GM12878 (cell line): ENCODE data around the gene IKZF1. TPM values are rescaled to one million over a fixed set of nuclear protein-coding genes. Genes with fewer than 3 reads are reported as not detected.

ENCODE experiments used
- ATAC-seq: fragments of 200-7000 bp; cut with Tn5 transposase; 3 replicates; pipeline ENCODE4 v1.9.1; 2020; ENCODE audit warnings: mild to moderate bottlenecking, moderate library complexity
- BruUV-seq: library from RNA; stranded (reverse); fragments of 400-500 nt; replicated peaks from 2 replicates; lab custom pipeline; 2021; lab: Mats Ljungman, UMichigan
- CTCF ChIA-PET: fragments of 300-600 bp; sonication (Branson Sonifier 250); formaldehyde crosslinking; extraction: SDS; loops from one replicate; lab custom pipeline; 2021; ENCODE audit warnings: inconsistent platforms; lab: Yijun Ruan, JAX
- POLR2A ChIA-PET: fragments of 350-600 bp; formaldehyde crosslinking; extraction: SDS; loops from one replicate; lab custom pipeline; 2021; ENCODE audit warnings: inconsistent platforms; lab: Charles Lee
- RAD21 ChIA-PET: fragments of 300-600 bp; sonication (Branson Sonifier 250); formaldehyde crosslinking; loops from one replicate; lab custom pipeline; 2023; ENCODE audit warnings: antibody characterized with exemption; ENCODE audit not compliant: unreplicated experiment; lab: Charles Lee
- SMC1A ChIA-PET: fragments of 300-600 bp; sonication (Branson Sonifier 250); formaldehyde crosslinking; loops from one replicate; lab custom pipeline; 2023; ENCODE audit not compliant: unreplicated experiment, uncharacterized antibody; lab: Charles Lee
- DNase-seq: peaks from one replicate; pipeline ENCODE4 v3.0.0-alpha.2; 2011; ENCODE audit warnings: low read depth, low spot score
- FAIRE-seq: peaks from 3 replicates; lab custom pipeline; 2011; peaks lifted over from hg19 to GRCh38; lab: Jason Lieb, UNC
- H2AFZ ChIP-seq: 2 replicates; pipeline ENCODE4 v1.6.0; 2011; ENCODE audit warnings: low read depth, low read length, control low read depth; ENCODE audit not compliant: control insufficient read depth
- H3K27ac ChIP-seq: 2 replicates; pipeline ENCODE4 v1.5.1; 2011; ENCODE audit warnings: control low read depth; ENCODE audit not compliant: control insufficient read depth, insufficient read depth
- H3K27me3 ChIP-seq, 2 experiments: replicated peaks in 1 of 2; 2 replicates each; pipeline versions ENCODE4 v1.6.0 to v1.6.1; 2011; ENCODE audit warnings: low read length in 1 of 2; ENCODE audit not compliant: control insufficient read depth in 2 of 2, insufficient read depth in 2 of 2
- H3K36me3 ChIP-seq, 2 experiments: 2 replicates each; pipeline ENCODE4 v1.5.1; 2011; ENCODE audit warnings: low read length in 1 of 2; ENCODE audit not compliant: control insufficient read depth in 2 of 2, insufficient read depth in 2 of 2
- H3K4me1 ChIP-seq: 2 replicates; pipeline ENCODE4 v1.6.1; 2011; ENCODE audit warnings: mild to moderate bottlenecking, low read length, moderate library complexity, mixed read lengths; ENCODE audit not compliant: control insufficient read depth, insufficient read depth
- H3K4me2 ChIP-seq: 2 replicates; pipeline ENCODE4 v1.6.0; 2011; ENCODE audit warnings: control low read depth; ENCODE audit not compliant: control insufficient read depth, insufficient read depth
- H3K4me3 ChIP-seq: fragments of 200-600 bp; sonication (generic); 2 replicates; pipeline ENCODE4 v1.5.1; 2016
- H3K79me2 ChIP-seq: 2 replicates; pipeline ENCODE4 v1.6.0; 2011; ENCODE audit warnings: low read length; ENCODE audit not compliant: control insufficient read depth, insufficient read depth
- H3K9ac ChIP-seq: 2 replicates; pipeline ENCODE4 v1.8.0; 2011; ENCODE audit warnings: low read length, control low read depth, mixed read lengths; ENCODE audit not compliant: control insufficient read depth, insufficient read depth
- H3K9me3 ChIP-seq: replicated peaks from 3 replicates; pipeline ENCODE4 v1.5.1; 2011; ENCODE audit warnings: mild to moderate bottlenecking, low read length; ENCODE audit not compliant: control insufficient read depth, insufficient read depth
- H4K20me1 ChIP-seq: 2 replicates; pipeline ENCODE4 v1.6.0; 2011; ENCODE audit not compliant: control insufficient read depth, insufficient read depth
- DPF2 ChIP-seq: fragments of 450-650 bp; IDR thresholded peaks from 2 replicates; pipeline ENCODE4 v1.6.1; 2017; ENCODE audit warnings: mild to moderate bottlenecking
- ELK1 ChIP-seq: IDR thresholded peaks from 2 replicates; pipeline ENCODE4 v1.6.1; 2012; ENCODE audit warnings: low read depth, low read length, improper control_type of control experiment
- HDGF ChIP-seq: fragments of 450-650 bp; IDR thresholded peaks from 2 replicates; pipeline ENCODE4 v1.6.1; 2016; ENCODE audit warnings: antibody characterized with exemption
- IRF3 ChIP-seq: fragments of 450-650 bp; IDR thresholded peaks from 2 replicates; pipeline ENCODE4 v1.6.1; 2014; ENCODE audit warnings: mild to moderate bottlenecking
- NFIC ChIP-seq: IDR thresholded peaks from 2 replicates; pipeline ENCODE4 v1.6.1; 2012; ENCODE audit warnings: low read depth, mild to moderate bottlenecking, inconsistent platforms, low read length, moderate library complexity
- RUNX3 ChIP-seq: IDR thresholded peaks from 2 replicates; pipeline ENCODE4 v1.6.1; 2012; ENCODE audit warnings: low read length, inconsistent platforms
- SKIL ChIP-seq: fragments of 450-650 bp; IDR thresholded peaks from 2 replicates; pipeline ENCODE4 v1.6.1; 2017; ENCODE audit warnings: mild to moderate bottlenecking, low read depth, inconsistent platforms; ENCODE audit not compliant: poor library complexity, severe bottlenecking
- WGBS: methylation state at CpG from one replicate; pipeline ENCODE4 v1.1.6; 2016; ENCODE audit warnings: low lambda C conversion rate; ENCODE audit not compliant: insufficient replicate concordance, insufficient coverage; ENCODE audit errors: missing lambda C conversion rate; 5-methylcytosine and 5-hydroxymethylcytosine counted together
- in situ Hi-C: fragments of 300-500 bp; cut with MboI; formaldehyde crosslinking; loops from 9 replicates; pipeline ENCODE4 v1.14.3; 2018; ENCODE audit warnings: mixed read lengths
- intact Hi-C: fragments of 100-400 bp; cut with micrococcal nuclease; formaldehyde crosslinking; loops from one replicate; pipeline ENCODE4 v1.14.2; 2022; ENCODE audit not compliant: unreplicated experiment
- polyA plus RNA-seq, 11 experiments: library from polyadenylated mRNA; depleted of rRNA in 4 of 11; unstranded in 6 of 11; stranded (reverse) in 5 of 11; fragments of >200 nt; fragmentation: Nextera tagmentation in 4 of 11; fragmentation: Illumina TruSeq in 1 of 11; extraction: Ambion mirVana in 4 of 11; extraction: Trizol in 1 of 11; gene quantifications; 1 replicate in 1 of 11; 2 replicates in 10 of 11; pipeline versions ENCODE4 v1.2.1 to v1.2.3, GENCODE V29; 2011 to 2016; ENCODE audit warnings: inconsistent platforms in 2 of 11, missing spikeins in 2 of 11, low read depth in 1 of 11
- total RNA-seq, 4 experiments: library from RNA; depleted of rRNA in 3 of 4; stranded (reverse); fragments of >200 nt in 3 of 4; fragmentation: Illumina TruSeq in 1 of 4; extraction: Trizol in 1 of 4; gene quantifications; 2 replicates each; pipeline versions ENCODE4 v1.2.1 to v1.2.3, GENCODE V29; 2013 to 2021

The IKZF1 gene
- total and polyA plus RNA-seq, 10 of the 15 experiments (the other 5 are each of a cell fraction or from before 2014, with no cell fraction given) = 27.2 to 125 (median 71.6) TPM

GRCh38 chr7:50422858-50423257, 118.3 kb downstream of the IKZF1 start:
- TF ChIP-seq SKIL (no peak), ELK1 (no peak), DPF2 (no peak), IRF3 (no peak), RUNX3 (no peak), HDGF (no peak), NFIC (no peak)
- TF ChIP-seq, all 136 proteins: peak for 0
- no TSS peak for BruUV-seq
- WGBS = 73% methylated on average over 6 of the region's 6 CpGs
- no peaks in the 10 kb centered on the region for H3K4me1 ChIP-seq
- no peak overlapping the region for H2AFZ ChIP-seq
- no peak overlapping the region for H3K27ac ChIP-seq
- intact Hi-C loops (no loop called here), in situ Hi-C loops (no loop called here)
- POLR2A ChIA-PET = no interaction called here
- CTCF ChIA-PET = interaction anchor here (0.8 to 14.6 kb wide), 5 partner anchors 54 to 330 kb away, joined by 3 to 257 read pairs (median 6); no protein-coding TSS in a partner anchor
- RAD21 ChIA-PET = interaction anchor here (8.4 kb wide), 1 partner anchor 277 kb away, joined by 92 read pairs; no protein-coding TSS in a partner anchor
- DNase-seq (no peak), FAIRE-seq (no peak), ATAC-seq (no peak)
- no peaks in the 10 kb centered on the region for H3K36me3 ChIP-seq
- SMC1A ChIA-PET = interaction anchor here (0.6 to 7.8 kb wide), 7 partner anchors 10 to 324 kb away, joined by 3 to 122 read pairs (median 5); no protein-coding TSS in a partner anchor
- H3K4me3 ChIP-seq = no peak overlapping the region
- no peaks in the 10 kb centered on the region for H3K9me3 ChIP-seq
- H3K4me2 ChIP-seq = no peak overlapping the region
- H3K79me2 ChIP-seq = no peaks in the 10 kb centered on the region
- H3K27me3 ChIP-seq = no peaks in the 10 kb centered on the region
- H3K9ac ChIP-seq = no peak overlapping the region
- no peaks in the 10 kb centered on the region for H4K20me1 ChIP-seq
